Measurements from ENCODE around the gene KCNK17. TPM values are rescaled to one million over a fixed set of nuclear protein-coding genes. Genes with fewer than 3 reads are reported as not detected.
A peak's percentile ranks its signal among the peaks of the same experiment; 100 is the strongest.

Gene KCNK17
- total and polyA plus RNA-seq, 7 donors, result 0.17 to 1.4 (median 1.1) TPM; not detected in 4

DNA sequence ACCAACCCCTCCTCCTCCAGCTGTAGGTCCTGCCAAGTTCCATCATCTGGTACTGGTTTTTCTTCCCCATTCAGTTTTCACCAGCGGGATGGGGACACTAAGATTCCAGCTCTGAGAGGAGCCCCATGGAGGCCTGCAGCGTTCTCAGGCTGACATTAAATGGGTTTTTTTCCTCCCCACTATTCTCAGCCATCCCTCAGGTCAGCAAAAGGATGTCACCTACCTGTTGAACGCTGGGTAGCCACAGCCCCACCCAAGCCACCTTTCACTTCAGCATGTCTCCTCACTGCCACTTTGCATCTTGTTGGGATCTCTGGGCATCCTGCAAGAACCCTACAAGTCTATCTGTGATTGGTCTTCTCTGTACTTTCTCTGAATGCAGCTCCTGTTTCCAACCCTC, 6.8 kb downstream of the KCNK17 start:
- 82 to 83% methylated on average over 3 of the region's 3 CpGs for WGBS, 2 donors
- intact Hi-C loops (cut with DNase I), result no loop called here
- Histone ChIP-seq H3K27me3 (peaks cover 0 to 32% (median 13%) of the 10 kb centered on the region in 3 donors), H3K27ac (no peak overlapping the region), H3K4me3 (no peak overlapping the region), H3K36me3 (no peaks in the 10 kb centered on the region), H3K9me3 (no peaks in the 10 kb centered on the region), H3K4me1 (peaks cover 0 to 6% (median 3%) of the 10 kb centered on the region in 4 donors)
- TF ChIP-seq CTCF (IDR thresholded peaks at IDR 0.05), result no peak
- TF ChIP-seq EP300 (IDR thresholded peaks at IDR 0.05), result no peak
- no peak for TF ChIP-seq POLR2AphosphoS5 (IDR thresholded peaks at IDR 0.05)
- TF ChIP-seq POLR2A (IDR thresholded peaks at IDR 0.05), result no peak
- no peak for DNase-seq

GRCh38 chr6:39304951-39305350, 9.3 kb downstream of the KCNK17 start:
- H3K4me1 ChIP-seq, result peaks cover 0 to 6% (median 3%) of the 10 kb centered on the region in 4 donors
- no peak overlapping the region for H3K27ac ChIP-seq
- peaks cover 0 to 26% (median 0%) of the 10 kb centered on the region in 3 donors for H3K27me3 ChIP-seq
- H3K4me3 ChIP-seq, result no peak overlapping the region
- H3K36me3 ChIP-seq, result no peaks in the 10 kb centered on the region
- no peaks in the 10 kb centered on the region for H3K9me3 ChIP-seq
- TF ChIP-seq POLR2A (IDR thresholded peaks at IDR 0.05) (no peak), EP300 (IDR thresholded peaks at IDR 0.05) (no peak), POLR2AphosphoS5 (IDR thresholded peaks at IDR 0.05) (no peak), CTCF (IDR thresholded peaks at IDR 0.05) (no peak)
- intact Hi-C loops (cut with DNase I), result loop anchor here (5.0 kb wide), 1 partner anchor 218 kb away; no protein-coding TSS in a partner anchor
- no peak for DNase-seq

- 88 to 91% methylated on average over 30 of the region's 30 CpGs for WGBS, 2 donors
- intact Hi-C loops (cut with DNase I), result loop anchor here (1.0 to 5.0 kb wide), 3 partner anchors 137 to 331 kb away; no protein-coding TSS in a partner anchor
Observed at GRCh38 chr6:39303425-39304153, 10.6 kb downstream of the KCNK17 start.

DNA sequence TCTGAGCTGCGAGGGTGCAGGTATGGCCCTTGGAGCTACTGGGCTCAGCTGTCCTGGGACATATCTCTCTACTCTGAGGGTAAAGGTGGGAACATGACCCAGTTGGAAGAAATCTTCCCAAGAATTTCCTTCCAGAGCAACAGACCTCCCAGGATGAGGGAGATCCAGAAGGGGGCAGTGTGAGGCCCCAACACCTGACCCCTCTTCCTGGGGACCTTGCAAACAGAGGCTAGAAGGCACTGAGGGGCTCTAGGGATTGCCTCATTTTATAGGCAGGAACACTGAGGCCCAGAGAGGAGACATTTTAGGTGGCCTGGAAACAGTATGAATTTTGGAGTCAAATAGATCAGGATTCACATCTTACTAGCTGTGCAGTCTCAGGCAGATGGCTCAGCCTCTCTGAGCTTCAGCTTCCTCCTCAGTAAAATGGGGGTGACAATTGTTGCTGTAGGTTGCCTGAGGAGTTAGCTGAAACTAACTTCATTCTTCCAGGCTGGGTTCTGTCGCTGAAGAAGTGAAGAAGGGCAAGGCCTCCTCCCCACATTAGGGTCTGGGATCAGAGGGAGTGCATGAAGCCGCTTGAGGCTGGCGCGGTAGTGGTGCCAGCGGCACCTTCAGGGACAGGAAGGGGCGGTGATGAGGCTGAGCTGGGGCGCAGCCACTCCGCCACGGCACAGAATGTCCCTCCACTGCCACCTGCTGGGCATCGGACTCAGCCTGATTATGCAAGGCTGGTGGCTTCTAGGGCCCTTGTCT, 11.4 kb downstream of the KCNK17 start:
- peak overlapping the region in 1 of 4 donors; percentile 3 for H3K4me3 ChIP-seq
- no peak overlapping the region for H3K27ac ChIP-seq
- intact Hi-C loops (cut with DNase I), result loop anchor here (1.0 to 5.0 kb wide), 3 partner anchors 137 to 330 kb away; no protein-coding TSS in a partner anchor
- no peaks in the 10 kb centered on the region for H3K9me3 ChIP-seq
- H3K27me3 ChIP-seq, result peaks cover 0 to 33% (median 0%) of the 10 kb centered on the region in 3 donors
- 7 to 8% methylated on average over 11 of the region's 11 CpGs for WGBS, 2 donors
- TF ChIP-seq CTCF (IDR thresholded peaks at IDR 0.05), result peak; percentile 69 to 86 (median 84)
- TF ChIP-seq POLR2AphosphoS5 (IDR thresholded peaks at IDR 0.05), result no peak
- no peaks in the 10 kb centered on the region for H3K36me3 ChIP-seq
- peak; percentile 80 for DNase-seq
- H3K4me1 ChIP-seq, result peaks cover 0 to 6% (median 3%) of the 10 kb centered on the region in 4 donors

More at GRCh38 chr6:39303425-39304153, 10.6 kb downstream of the KCNK17 start:
- no peak overlapping the region for H3K4me3 ChIP-seq
- H3K4me1 ChIP-seq, result peaks cover 0 to 6% (median 3%) of the 10 kb centered on the region in 4 donors
- no peak overlapping the region for H3K27ac ChIP-seq
- no peak for TF ChIP-seq CTCF (IDR thresholded peaks at IDR 0.05)
- no peak for TF ChIP-seq POLR2AphosphoS5 (IDR thresholded peaks at IDR 0.05)
- TF ChIP-seq POLR2A (IDR thresholded peaks at IDR 0.05), result no peak
- no peak for TF ChIP-seq EP300 (IDR thresholded peaks at IDR 0.05)
- H3K9me3 ChIP-seq, result no peaks in the 10 kb centered on the region
- H3K27me3 ChIP-seq, result peaks cover 0 to 33% (median 0%) of the 10 kb centered on the region in 3 donors
- DNase-seq, result no peak
- H3K36me3 ChIP-seq, result no peaks in the 10 kb centered on the region

Data from sigmoid colon (tissue), 7 donors.